Trophoblast cell (in vitro differentiated cells and primary cell): ENCODE data around the gene ZG16.
A peak's percentile ranks its signal among the peaks of the same experiment; 100 is the strongest.

Experiments
- DNase-seq, 2 donors: peaks; one replicate each; pipeline ENCODE4 v3.0.0-alpha.2; 2016
- H2AFZ ChIP-seq: 2 replicates; pipeline ENCODE4 v1.6.1; 2013; ENCODE audit warnings: low read length, moderate library complexity, mild to moderate bottlenecking; ENCODE audit not compliant: insufficient read depth, poor library complexity
- H2AK5ac ChIP-seq: 2 replicates; pipeline ENCODE4 v1.6.1; 2013; ENCODE audit warnings: mild to moderate bottlenecking, low read length
- H2BK120ac ChIP-seq: 2 replicates; pipeline ENCODE4 v1.6.1; 2013; ENCODE audit warnings: low read length, mild to moderate bottlenecking, moderate library complexity; ENCODE audit not compliant: insufficient read depth, poor library complexity
- H2BK12ac ChIP-seq: 2 replicates; pipeline ENCODE4 v1.6.1; 2013; ENCODE audit warnings: mild to moderate bottlenecking, low read length, moderate library complexity
- H2BK5ac ChIP-seq: 2 replicates; pipeline ENCODE4 v1.6.1; 2013; ENCODE audit warnings: low read length, low read depth, moderate library complexity, mild to moderate bottlenecking; ENCODE audit not compliant: poor library complexity
- H3K14ac ChIP-seq: 2 replicates; pipeline ENCODE4 v1.6.1; 2013; ENCODE audit warnings: mild to moderate bottlenecking, low read length
- H3K18ac ChIP-seq: 2 replicates; pipeline ENCODE4 v1.6.1; 2013; ENCODE audit warnings: mild to moderate bottlenecking, low read length
- H3K23ac ChIP-seq: 2 replicates; pipeline ENCODE4 v1.6.1; 2013; ENCODE audit warnings: low read length
- H3K27ac ChIP-seq: 2 replicates; pipeline ENCODE4 v1.5.1; 2013; ENCODE audit warnings: low read depth, mild to moderate bottlenecking, inconsistent platforms, low read length, moderate library complexity
- H3K27me3 ChIP-seq: 2 replicates; pipeline ENCODE4 v1.6.1; 2013; ENCODE audit warnings: inconsistent platforms, mild to moderate bottlenecking, low read length, moderate library complexity; ENCODE audit not compliant: insufficient read depth
- H3K36me3 ChIP-seq, 2 experiments: 1 replicate in 1 of 2; 2 replicates in 1 of 2; pipeline ENCODE4 v1.6.1; 2013; ENCODE audit warnings: low read length in 2 of 2, mild to moderate bottlenecking in 2 of 2, moderate library complexity in 1 of 2; ENCODE audit not compliant: insufficient read depth in 2 of 2, control insufficient read depth in 1 of 2
- H3K4ac ChIP-seq: 2 replicates; pipeline ENCODE4 v1.6.1; 2013; ENCODE audit warnings: low read depth, mild to moderate bottlenecking, low read length, moderate library complexity
- H3K4me1 ChIP-seq, 2 experiments: 1 replicate in 1 of 2; 2 replicates in 1 of 2; pipeline ENCODE4 v1.6.1; 2013; ENCODE audit warnings: low read length in 2 of 2, mild to moderate bottlenecking in 2 of 2, moderate library complexity in 1 of 2; ENCODE audit not compliant: insufficient read depth in 2 of 2, control insufficient read depth in 1 of 2
- H3K4me2 ChIP-seq: 2 replicates; pipeline ENCODE4 v1.6.1; 2013; ENCODE audit warnings: inconsistent platforms, mild to moderate bottlenecking, low read length, moderate library complexity
- H3K4me3 ChIP-seq: 2 replicates; pipeline ENCODE4 v1.5.1; 2013; ENCODE audit warnings: mild to moderate bottlenecking, low read depth, low read length, inconsistent platforms
- H3K79me1 ChIP-seq: one replicate; pipeline ENCODE4 v1.6.1; 2013; ENCODE audit warnings: low read length
- H3K79me2 ChIP-seq: 2 replicates; pipeline ENCODE4 v1.6.1; 2013; ENCODE audit warnings: low read length, mild to moderate bottlenecking; ENCODE audit not compliant: control insufficient read depth, insufficient read depth, poor library complexity
- H3K9ac ChIP-seq: 2 replicates; pipeline ENCODE4 v1.6.1; 2013; ENCODE audit warnings: mild to moderate bottlenecking, low read length
- H3K9me3 ChIP-seq: 2 replicates; pipeline ENCODE4 v1.6.1; 2013; ENCODE audit warnings: low read depth, mild to moderate bottlenecking, control low read depth, inconsistent platforms, low read length; ENCODE audit not compliant: insufficient read depth
- H4K12ac ChIP-seq: 2 replicates; pipeline ENCODE4 v1.6.1; 2013; ENCODE audit warnings: low read depth, mild to moderate bottlenecking, low read length, moderate library complexity
- H4K8ac ChIP-seq: 2 replicates; pipeline ENCODE4 v1.6.1; 2013; ENCODE audit warnings: low read depth, mild to moderate bottlenecking, low read length, moderate library complexity
- H4K91ac ChIP-seq: one replicate; pipeline ENCODE4 v1.6.1; 2013; ENCODE audit warnings: low read depth, mild to moderate bottlenecking, low read length, moderate library complexity
- WGBS: extraction: QIAGEN DNeasy Blood & Tissue Kit; methylation state at CpG from one replicate; pipeline ENCODE4 v1.1.7; 2013; ENCODE audit warnings: missing lambda C conversion rate; ENCODE audit not compliant: insufficient read length, insufficient coverage; ENCODE audit errors: extremely low coverage; 5-methylcytosine and 5-hydroxymethylcytosine counted together

Gene ZG16

DNA sequence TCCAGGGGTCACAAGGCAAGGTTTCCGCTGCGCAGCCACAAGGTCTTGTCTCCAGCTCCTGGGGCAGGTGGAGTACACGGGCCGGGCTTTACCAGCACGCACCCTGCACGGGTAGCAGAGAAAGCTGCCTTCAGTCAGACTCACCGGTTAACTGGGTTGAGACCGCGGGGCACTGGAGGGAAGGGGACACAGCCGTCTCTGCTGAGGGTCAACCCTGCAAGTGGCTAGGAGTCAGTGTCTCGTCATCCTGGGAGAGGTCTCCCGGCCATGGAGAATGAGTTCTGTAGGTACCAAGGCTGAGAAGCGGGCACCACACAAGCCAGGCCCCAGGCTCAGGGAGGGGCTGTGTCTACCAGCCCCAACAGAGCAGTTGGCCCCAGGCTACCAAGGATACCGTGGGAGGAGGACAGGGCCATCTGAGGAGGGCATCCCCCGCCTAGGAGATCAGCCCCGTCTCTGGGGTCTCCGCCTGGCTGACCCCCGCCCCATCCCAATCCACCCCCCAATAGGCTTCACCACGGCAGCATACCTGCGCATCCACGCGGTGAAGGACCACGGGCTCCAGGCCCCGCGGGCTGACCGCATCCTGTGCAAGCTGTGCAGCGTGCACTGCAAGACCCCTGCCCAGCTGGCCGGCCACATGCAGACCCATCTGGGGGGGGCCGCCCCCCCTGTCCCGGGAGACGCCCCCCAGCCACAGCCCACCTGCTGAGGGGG is 31.1 kb downstream of the ZG16 start:
- H3K4me2 ChIP-seq: peak overlapping the region; percentile 52
- H3K4me3 ChIP-seq: no peak overlapping the region
- no peak overlapping the region for H3K9ac ChIP-seq
- H2BK12ac ChIP-seq: no peak overlapping the region
- peaks cover 28% of the 10 kb centered on the region for H3K79me1 ChIP-seq
- no peak overlapping the region for H2BK5ac ChIP-seq
- peak overlapping the region; percentile 7 for H3K27ac ChIP-seq
- no peak overlapping the region for H2BK120ac ChIP-seq
- no peak overlapping the region for H2AFZ ChIP-seq
- H2AK5ac ChIP-seq: no peak overlapping the region
- no peak overlapping the region for H4K8ac ChIP-seq
- peaks cover 4% of the 10 kb centered on the region for H3K9me3 ChIP-seq
- no peaks in the 10 kb centered on the region for H3K27me3 ChIP-seq
- H4K91ac ChIP-seq: no peak overlapping the region
- peaks cover 25 to 46% of the 10 kb centered on the region in 2 experiments for H3K4me1 ChIP-seq
- peaks cover 22% of the 10 kb centered on the region for H3K79me2 ChIP-seq
- no CpG with 5 or more reads among the region's 31 CpGs for WGBS
- peaks cover 23 to 26% of the 10 kb centered on the region in 2 experiments for H3K36me3 ChIP-seq
- peak overlapping the region; percentile 33 for H3K4ac ChIP-seq
- H3K18ac ChIP-seq: peak overlapping the region; percentile 37
- DNase-seq: no peak
- no peak overlapping the region for H3K23ac ChIP-seq
- H4K12ac ChIP-seq: no peak overlapping the region
- H3K14ac ChIP-seq: no peak overlapping the region

DNA sequence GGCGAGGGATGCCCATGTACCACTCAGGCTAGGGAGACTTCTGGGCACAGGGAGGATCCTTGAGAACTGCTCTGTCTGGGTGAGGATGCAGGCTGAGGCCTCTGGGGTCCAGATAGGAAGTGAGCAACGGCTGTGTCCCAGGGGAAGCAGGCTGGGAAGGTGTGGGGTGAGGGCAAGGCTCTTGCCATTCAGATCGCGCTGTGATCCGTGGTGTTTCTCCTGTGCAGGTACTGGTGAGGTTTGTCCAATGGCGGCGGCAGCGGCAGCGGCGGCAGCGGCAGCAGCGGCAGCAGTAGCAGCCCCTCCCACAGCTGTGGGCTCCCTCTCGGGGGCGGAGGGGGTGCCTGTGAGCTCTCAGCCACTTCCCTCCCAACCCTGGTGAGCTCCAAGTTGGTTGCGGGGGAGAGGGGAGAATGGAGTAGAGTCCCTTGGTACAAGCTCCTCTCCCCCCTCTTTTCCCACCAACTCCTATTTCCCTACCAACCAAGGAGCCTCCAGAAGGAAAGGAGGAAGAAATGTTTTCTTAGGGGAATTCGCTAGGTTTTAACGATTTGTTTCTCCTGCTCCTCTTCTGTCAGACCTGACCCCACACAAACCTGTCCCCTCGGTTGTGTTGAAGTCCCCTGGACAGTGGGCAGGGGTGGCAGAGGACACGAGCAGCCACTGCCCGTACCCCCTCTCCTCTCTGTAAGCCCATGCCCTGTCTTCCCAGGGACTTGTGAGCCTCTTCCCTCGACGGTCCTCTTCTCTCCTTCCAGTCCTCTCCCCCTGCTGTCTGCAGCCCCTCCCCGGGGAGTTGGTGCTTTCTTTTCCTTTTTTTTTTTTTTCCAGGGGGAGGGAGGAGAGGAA is 32.0 kb downstream of the ZG16 start:
- Histone ChIP-seq H4K12ac (no peak overlapping the region), H2BK120ac (no peak overlapping the region), H2AFZ (no peak overlapping the region), H3K4ac (no peak overlapping the region), H3K9me3 (peaks cover 4% of the 10 kb centered on the region), H3K4me1 (peaks cover 19 to 43% of the 10 kb centered on the region in 2 experiments), H3K79me2 (peaks cover 21% of the 10 kb centered on the region), H3K4me2 (no peak overlapping the region), H3K18ac (no peak overlapping the region), H3K27me3 (no peaks in the 10 kb centered on the region), H2BK5ac (no peak overlapping the region), H3K4me3 (no peak overlapping the region), H4K91ac (no peak overlapping the region), H4K8ac (no peak overlapping the region), H3K79me1 (peaks cover 24% of the 10 kb centered on the region), H3K36me3 (peaks cover 23 to 25% of the 10 kb centered on the region in 2 experiments), H3K14ac (no peak overlapping the region), H3K27ac (peak overlapping the region; percentile 44), H3K9ac (no peak overlapping the region), H2AK5ac (no peak overlapping the region), H2BK12ac (no peak overlapping the region), H3K23ac (no peak overlapping the region)
- DNase-seq: no peak
- WGBS: no CpG with 5 or more reads among the region's 23 CpGs

DNA sequence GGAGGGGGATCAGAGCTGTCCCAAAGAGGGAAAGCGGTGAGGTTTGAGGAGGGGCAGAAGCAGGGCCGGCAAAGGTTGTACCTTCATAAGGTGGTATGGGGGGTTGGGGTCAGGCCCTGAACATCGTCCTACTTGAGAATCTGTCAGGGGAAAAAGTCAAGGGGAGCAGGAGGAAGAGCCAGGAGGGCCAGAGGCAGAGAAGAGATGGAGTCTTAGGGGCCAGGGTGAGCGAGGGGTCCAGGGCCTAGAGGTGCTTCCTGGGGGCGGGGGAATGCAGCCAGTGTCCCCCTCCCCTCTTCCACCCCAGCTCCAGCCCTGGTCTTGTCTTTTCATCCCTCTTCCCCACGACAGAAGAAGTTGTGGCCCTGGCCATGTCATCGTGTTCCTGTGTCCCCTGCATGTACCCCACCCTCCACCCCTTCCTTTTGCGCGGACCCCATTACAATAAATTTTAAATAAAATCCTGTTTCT is 32.7 kb downstream of the ZG16 start:
- no peak overlapping the region for H2BK5ac ChIP-seq
- H3K4ac ChIP-seq: no peak overlapping the region
- no peak overlapping the region for H2BK12ac ChIP-seq
- no CpG with 5 or more reads among the region's 9 CpGs for WGBS
- peak overlapping the region; percentile 15 for H3K18ac ChIP-seq
- no peak overlapping the region for H4K8ac ChIP-seq
- peaks cover 20% of the 10 kb centered on the region for H3K79me2 ChIP-seq
- H3K9ac ChIP-seq: no peak overlapping the region
- peaks cover 19 to 45% of the 10 kb centered on the region in 2 experiments for H3K4me1 ChIP-seq
- H3K23ac ChIP-seq: no peak overlapping the region
- H3K36me3 ChIP-seq: peaks cover 23 to 25% of the 10 kb centered on the region in 2 experiments
- H2AK5ac ChIP-seq: no peak overlapping the region
- no peak overlapping the region for H4K12ac ChIP-seq
- no peak overlapping the region for H2AFZ ChIP-seq
- no peak overlapping the region for H4K91ac ChIP-seq
- no peak overlapping the region for H3K4me3 ChIP-seq
- no peak for DNase-seq
- H3K27me3 ChIP-seq: no peaks in the 10 kb centered on the region
- H3K4me2 ChIP-seq: peak overlapping the region; percentile 45
- H3K27ac ChIP-seq: peak overlapping the region; percentile 44
- peaks cover 24% of the 10 kb centered on the region for H3K79me1 ChIP-seq
- H3K9me3 ChIP-seq: peaks cover 4% of the 10 kb centered on the region
- no peak overlapping the region for H3K14ac ChIP-seq
- no peak overlapping the region for H2BK120ac ChIP-seq

DNA sequence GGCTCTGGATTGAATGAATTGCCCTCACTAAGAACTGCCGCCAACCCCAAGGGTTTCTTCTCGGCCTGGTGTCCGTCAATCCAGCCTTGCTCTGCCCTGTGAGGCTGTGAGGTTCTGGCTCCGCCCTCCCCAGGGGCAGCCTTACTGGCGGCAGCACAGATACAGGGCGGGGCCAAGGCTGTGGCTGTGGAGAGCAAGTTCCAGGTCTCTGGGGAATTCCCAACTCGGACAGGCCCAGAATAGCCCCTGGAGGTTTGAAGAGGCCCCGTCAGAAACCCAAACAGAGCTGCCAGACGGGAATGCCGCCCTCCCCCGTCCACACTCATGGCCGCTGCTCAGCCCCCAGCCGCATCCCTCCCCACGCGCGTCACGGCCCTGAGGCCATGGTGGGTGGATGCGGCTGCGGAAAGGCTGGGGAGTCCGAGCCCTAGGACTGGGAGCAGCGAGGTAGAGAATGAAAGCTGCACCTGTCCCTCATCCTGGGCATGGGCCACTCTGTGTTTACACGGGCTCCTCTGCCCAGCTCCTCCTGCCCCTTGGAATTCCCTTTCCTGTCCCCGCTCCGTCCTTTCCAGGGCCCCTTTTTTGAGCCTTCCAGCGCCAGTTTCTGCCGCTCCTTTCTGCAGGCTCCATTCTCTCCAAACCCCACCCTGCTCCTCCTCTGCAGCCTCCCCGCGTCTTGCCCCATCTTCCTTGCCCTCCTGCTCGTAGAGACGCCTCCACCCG is 33.3 kb downstream of the ZG16 start:
- H3K4ac ChIP-seq: peak overlapping the region; percentile 5
- H3K4me2 ChIP-seq: peak overlapping the region; percentile 75
- H3K18ac ChIP-seq: peak overlapping the region; percentile 12
- peak overlapping the region; percentile 38 for H2AK5ac ChIP-seq
- no peak overlapping the region for H4K12ac ChIP-seq
- H3K9ac ChIP-seq: peak overlapping the region; percentile 18
- H2BK5ac ChIP-seq: peak overlapping the region; percentile 43
- H3K4me3 ChIP-seq: peak overlapping the region; percentile 41
- H4K91ac ChIP-seq: peak overlapping the region; percentile 59
- peak overlapping the region; percentile 5 for H2BK120ac ChIP-seq
- H3K36me3 ChIP-seq: peaks cover 23 to 25% of the 10 kb centered on the region in 2 experiments
- peak overlapping the region; percentile 32 for H3K14ac ChIP-seq
- peak; percentile 97 to 98 for DNase-seq
- H3K9me3 ChIP-seq: peaks cover 4% of the 10 kb centered on the region
- peaks cover 19 to 45% of the 10 kb centered on the region in 2 experiments for H3K4me1 ChIP-seq
- H3K27ac ChIP-seq: peak overlapping the region; percentile 83
- WGBS: no CpG with 5 or more reads among the region's 31 CpGs
- H3K79me1 ChIP-seq: peaks cover 28% of the 10 kb centered on the region
- peak overlapping the region; percentile 8 for H4K8ac ChIP-seq
- H3K23ac ChIP-seq: no peak overlapping the region
- H2AFZ ChIP-seq: peak overlapping the region; percentile 3
- H3K79me2 ChIP-seq: peaks cover 24% of the 10 kb centered on the region
- no peaks in the 10 kb centered on the region for H3K27me3 ChIP-seq
- no peak overlapping the region for H2BK12ac ChIP-seq
